H9 (cell line): Measurements from ENCODE around the gene SPTBN4. TPM values are rescaled to one million over a fixed set of nuclear protein-coding genes. Genes with fewer than 3 reads are reported as not detected.

ENCODE experiments used
- DNase-seq: peaks from one replicate; pipeline ENCODE4 v3.0.0-alpha.2; 2017
- H2AFZ ChIP-seq: one replicate; pipeline ENCODE4 v1.6.1; 2013; ENCODE audit warnings: mild to moderate bottlenecking, low read length, control low read depth, moderate library complexity
- H2AK5ac ChIP-seq: 2 replicates; pipeline ENCODE4 v1.6.1; 2013; ENCODE audit warnings: low read length, control low read depth, mixed read lengths; ENCODE audit not compliant: insufficient read length
- H2BK120ac ChIP-seq: one replicate; pipeline ENCODE4 v1.6.1; 2013; ENCODE audit warnings: low read depth, mild to moderate bottlenecking, low read length, control low read depth, inconsistent platforms; ENCODE audit not compliant: poor library complexity, severe bottlenecking
- H2BK12ac ChIP-seq: 2 replicates; pipeline ENCODE4 v1.6.1; 2013; ENCODE audit warnings: low read length, control low read depth, mixed read lengths, low read depth; ENCODE audit not compliant: insufficient read length
- H2BK15ac ChIP-seq: 2 replicates; pipeline ENCODE4 v1.6.1; 2013; ENCODE audit warnings: low read depth, low read length, control low read depth
- H2BK20ac ChIP-seq: one replicate; pipeline ENCODE4 v1.6.1; 2013; ENCODE audit warnings: low read depth, mild to moderate bottlenecking, low read length, control low read depth, inconsistent platforms; ENCODE audit not compliant: poor library complexity, severe bottlenecking
- H2BK5ac ChIP-seq: 2 replicates; pipeline ENCODE4 v1.6.1; 2013; ENCODE audit warnings: low read length, control low read depth, mixed read lengths; ENCODE audit not compliant: insufficient read length
- H3K14ac ChIP-seq: 2 replicates; pipeline ENCODE4 v1.6.1; 2013; ENCODE audit warnings: low read length, control low read depth; ENCODE audit not compliant: insufficient read depth
- H3K18ac ChIP-seq: 2 replicates; pipeline ENCODE4 v1.6.1; 2013; ENCODE audit warnings: low read depth, mild to moderate bottlenecking, mixed read lengths, low read length, control low read depth; ENCODE audit not compliant: insufficient read length
- H3K23ac ChIP-seq: 2 replicates; pipeline ENCODE4 v1.6.1; 2013; ENCODE audit warnings: low read length, control low read depth, mixed read lengths, low read depth; ENCODE audit not compliant: insufficient read length
- H3K23me2 ChIP-seq: 2 replicates; pipeline ENCODE4 v1.6.1; 2013; ENCODE audit warnings: low read depth, mild to moderate bottlenecking, mixed read lengths, low read length, control low read depth; ENCODE audit not compliant: insufficient read length, poor library complexity, severe bottlenecking
- H3K27ac ChIP-seq: 2 replicates; pipeline ENCODE4 v1.5.1; 2013; ENCODE audit warnings: low read length, control low read depth, mixed read lengths, low read depth; ENCODE audit not compliant: insufficient read length
- H3K27me3 ChIP-seq: 2 replicates; pipeline ENCODE4 v1.6.1; 2013; ENCODE audit warnings: low read length, control low read depth, inconsistent platforms; ENCODE audit not compliant: insufficient read depth
- H3K4ac ChIP-seq: 2 replicates; pipeline ENCODE4 v1.6.1; 2013; ENCODE audit warnings: low read depth, mild to moderate bottlenecking, control low read depth, inconsistent platforms, low read length, moderate library complexity
- H3K4me1 ChIP-seq: 2 replicates; pipeline ENCODE4 v1.6.1; 2013; ENCODE audit warnings: low read length, control low read depth, inconsistent platforms; ENCODE audit not compliant: insufficient read depth
- H3K4me2 ChIP-seq: 2 replicates; pipeline ENCODE4 v1.6.1; 2013; ENCODE audit warnings: low read length, control low read depth, mixed read lengths; ENCODE audit not compliant: insufficient read length, insufficient read depth
- H3K56ac ChIP-seq: 2 replicates; pipeline ENCODE4 v1.6.1; 2013; ENCODE audit warnings: low read depth, mild to moderate bottlenecking, mixed read lengths, low read length, control low read depth; ENCODE audit not compliant: insufficient read length
- H3K79me1 ChIP-seq: 2 replicates; pipeline ENCODE4 v1.6.1; 2013; ENCODE audit warnings: low read depth, mild to moderate bottlenecking, moderate library complexity, low read length, control low read depth, inconsistent platforms; ENCODE audit not compliant: insufficient read depth, poor library complexity, severe bottlenecking
- H3K79me2 ChIP-seq: 2 replicates; pipeline ENCODE4 v1.6.1; 2013; ENCODE audit warnings: low read length, control low read depth, inconsistent platforms; ENCODE audit not compliant: insufficient read depth
- H3K9ac ChIP-seq: 2 replicates; pipeline ENCODE4 v1.6.1; 2013; ENCODE audit warnings: low read length, control low read depth, mixed read lengths; ENCODE audit not compliant: insufficient read length; ENCODE audit errors: extremely low read depth
- H3K9me3 ChIP-seq: one replicate; pipeline ENCODE4 v1.6.1; 2013; ENCODE audit warnings: low read depth, low read length, inconsistent platforms; ENCODE audit not compliant: control insufficient read depth
- H3T11ph ChIP-seq: one replicate; pipeline ENCODE4 v1.6.1; 2013; ENCODE audit warnings: mild to moderate bottlenecking, low read length, control low read depth, inconsistent platforms
- H4K20me1 ChIP-seq: one replicate; pipeline ENCODE4 v1.6.1; 2013; ENCODE audit not compliant: control insufficient read depth, insufficient read length, insufficient read depth
- H4K5ac ChIP-seq: 2 replicates; pipeline ENCODE4 v1.6.1; 2013; ENCODE audit warnings: low read depth, mild to moderate bottlenecking, mixed read lengths, low read length, control low read depth; ENCODE audit not compliant: insufficient read length
- H4K8ac ChIP-seq: replicated peaks from 2 replicates; pipeline ENCODE4 v1.6.1; 2013; ENCODE audit warnings: low read length, control low read depth, mixed read lengths, low read depth; ENCODE audit not compliant: insufficient read length
- H4K91ac ChIP-seq: 2 replicates; pipeline ENCODE4 v1.6.1; 2013; ENCODE audit warnings: low read depth, mild to moderate bottlenecking, moderate library complexity, mixed read lengths, low read length, control low read depth; ENCODE audit not compliant: insufficient read length
- H3K27ac Mint-ChIP-seq, 3 experiments: 2 replicates in 2 of 3; 3 replicates in 1 of 3; pipeline ENCODE4 v1.8.0; 2020 to 2021; ENCODE audit warnings: mixed read lengths in 3 of 3, mild to moderate bottlenecking in 1 of 3, moderate library complexity in 1 of 3
- H3K27me3 Mint-ChIP-seq: 2 replicates; pipeline ENCODE4 v1.8.0; 2021; ENCODE audit warnings: low read depth, mild to moderate bottlenecking, moderate library complexity, mixed read lengths
- H3K36me3 Mint-ChIP-seq, 3 experiments: 2 replicates in 2 of 3; 3 replicates in 1 of 3; pipeline ENCODE4 v1.8.0; 2020 to 2021; ENCODE audit warnings: low read depth in 3 of 3, mixed read lengths in 3 of 3; ENCODE audit not compliant: insufficient read depth in 1 of 3
- H3K4me1 Mint-ChIP-seq, 2 experiments: 2 replicates each; pipeline ENCODE4 v1.8.0; 2020; ENCODE audit warnings: mixed read lengths in 2 of 2
- H3K4me3 Mint-ChIP-seq, 2 experiments: 2 replicates in 1 of 2; 3 replicates in 1 of 2; pipeline ENCODE4 v1.8.0; 2020 to 2021; ENCODE audit warnings: mild to moderate bottlenecking in 2 of 2, mixed read lengths in 2 of 2, moderate library complexity in 1 of 2
- H3K9me3 Mint-ChIP-seq, 2 experiments: 2 replicates in 1 of 2; 3 replicates in 1 of 2; pipeline ENCODE4 v1.8.0; 2020; ENCODE audit warnings: mild to moderate bottlenecking in 2 of 2, mixed read lengths in 2 of 2, moderate library complexity in 1 of 2
- CTCF ChIP-seq: fragments of 200-600 bp; sonication (generic); conservative IDR thresholded peaks from 3 replicates; pipeline ENCODE4 v1.8.0; 2021; ENCODE audit warnings: antibody characterized with exemption, mild to moderate bottlenecking
- WGBS: extraction: QIAGEN DNeasy Blood & Tissue Kit; methylation state at CpG from one replicate; pipeline ENCODE4 v1.1.7; 2013; ENCODE audit warnings: missing lambda C conversion rate, low lambda C conversion rate, mixed read lengths; ENCODE audit not compliant: insufficient read length; ENCODE audit errors: extremely low coverage; 5-methylcytosine and 5-hydroxymethylcytosine counted together
- total RNA-seq: library from RNA; stranded (reverse); gene quantifications from 2 replicates; pipeline ENCODE4 v1.2.1, GENCODE V29; 2021

The SPTBN4 gene
- total RNA-seq, 1 experiment from 2014 or later: 2.9 TPM

GRCh38 chr19:40598918-40599307 is 132.1 kb downstream of the SPTBN4 start:
- peaks cover 7% of the 10 kb centered on the region for H3K4me1 ChIP-seq
- no peaks in the 10 kb centered on the region for H4K20me1 ChIP-seq
- H3K79me1 ChIP-seq: no peaks in the 10 kb centered on the region
- H2BK120ac ChIP-seq: no peak overlapping the region
- Mint-ChIP-seq H3K27ac (no peak overlapping the region), H3K27me3 (peaks cover 59% of the 10 kb centered on the region), H3K9me3 (no peaks in the 10 kb centered on the region), H3K4me3 (peak overlapping the region; percentile 77 to 88; a peak in 4 of 5 replicates), H3K36me3 (peaks cover 0 to 3% (median 0%) of the 10 kb centered on the region in 3 experiments; a peak in 2 of 7 replicates), H3K4me1 (peaks cover 40 to 58% of the 10 kb centered on the region in 2 experiments)
- H2BK15ac ChIP-seq: no peak overlapping the region
- no peak overlapping the region for H3K4ac ChIP-seq
- no peak overlapping the region for H3K27ac ChIP-seq
- no CpG with 5 or more reads among the region's 15 CpGs for WGBS
- no peak overlapping the region for H3K9ac ChIP-seq
- no peak overlapping the region for H3K56ac ChIP-seq
- no peak overlapping the region for H4K8ac ChIP-seq
- H3K23me2 ChIP-seq: peaks cover 17% of the 10 kb centered on the region
- H2BK5ac ChIP-seq: no peak overlapping the region
- no peak overlapping the region for H2BK12ac ChIP-seq
- no peak overlapping the region for H3K18ac ChIP-seq
- H3K9me3 ChIP-seq: no peaks in the 10 kb centered on the region
- no peak for TF ChIP-seq CTCF
- no peak overlapping the region for H2AFZ ChIP-seq
- H3K14ac ChIP-seq: no peak overlapping the region
- no peak overlapping the region for H2AK5ac ChIP-seq
- H2BK20ac ChIP-seq: no peak overlapping the region
- H3K23ac ChIP-seq: no peak overlapping the region
- no peaks in the 10 kb centered on the region for H3K79me2 ChIP-seq
- DNase-seq: no peak
- H3K4me2 ChIP-seq: peak overlapping the region; percentile 1
- no peak overlapping the region for H4K91ac ChIP-seq
- no peak overlapping the region for H3T11ph ChIP-seq
- peaks cover 10% of the 10 kb centered on the region; the same call in 1 of the 2 replicates for H3K27me3 ChIP-seq
- H4K5ac ChIP-seq: no peak overlapping the region
